KMS-11 (cell line): ENCODE measurements around the gene LRRTM2.
"Not testable (repeated sequence)": the region's sequence is repeated elsewhere in the genome, so short reads cannot be mapped to it uniquely, and the experiment has no call there.

Experiments
- H2AFZ ChIP-seq: fragments of 200-600 bp; sonication (generic); 2 replicates; pipeline ENCODE4 v1.6.1; 2016; ENCODE audit warnings: antibody characterized with exemption, mixed run types, low read depth
- H3K27ac ChIP-seq: fragments of 200-600 bp; sonication (generic); 2 replicates; pipeline ENCODE4 v1.6.1; 2016; ENCODE audit warnings: mild to moderate bottlenecking, mixed run types
- H3K27me3 ChIP-seq: fragments of 200-600 bp; sonication (generic); 2 replicates; pipeline ENCODE4 v1.6.1; 2017; ENCODE audit warnings: mild to moderate bottlenecking, low read depth, mixed run types, moderate library complexity; ENCODE audit not compliant: insufficient read depth
- H3K36me3 ChIP-seq: fragments of 200-600 bp; sonication (generic); 2 replicates; pipeline ENCODE4 v1.6.1; 2017; ENCODE audit warnings: mild to moderate bottlenecking, mixed run types; ENCODE audit not compliant: insufficient read depth
- H3K4me1 ChIP-seq: fragments of 200-600 bp; sonication (generic); 2 replicates; pipeline ENCODE4 v1.6.1; 2016; ENCODE audit warnings: mild to moderate bottlenecking, low read depth, mixed run types; ENCODE audit not compliant: poor library complexity, severe bottlenecking
- H3K4me2 ChIP-seq: fragments of 200-600 bp; sonication (generic); 2 replicates; pipeline ENCODE4 v1.7.0; 2016; ENCODE audit warnings: mild to moderate bottlenecking, mixed run types
- H3K4me3 ChIP-seq: fragments of 200-600 bp; sonication (generic); IDR thresholded peaks from 2 replicates; pipeline ENCODE4 v1.6.1; 2017; ENCODE audit warnings: low read depth, low read length, mixed read lengths; ENCODE audit not compliant: insufficient read depth
- H3K79me2 ChIP-seq: fragments of 200-600 bp; sonication (generic); 2 replicates; pipeline ENCODE4 v1.6.1; 2016; ENCODE audit warnings: low read depth, mixed run types; ENCODE audit not compliant: insufficient read depth
- H3K9ac ChIP-seq: fragments of 200-600 bp; sonication (generic); 2 replicates; pipeline ENCODE4 v1.6.1; 2016; ENCODE audit warnings: mild to moderate bottlenecking, mixed run types
- H4K20me1 ChIP-seq: fragments of 200-600 bp; sonication (generic); 2 replicates; pipeline ENCODE4 v1.6.1; 2016; ENCODE audit warnings: mild to moderate bottlenecking, mixed run types; ENCODE audit not compliant: insufficient read depth
- CTCF ChIP-seq: fragments of 200-600 bp; sonication (generic); conservative IDR thresholded peaks from 2 replicates; pipeline ENCODE4 v1.6.1; 2017; ENCODE audit warnings: low read depth, mild to moderate bottlenecking, antibody characterized with exemption, low read length, moderate library complexity, mixed read lengths

The LRRTM2 gene

GRCh38 chr5:138874771-138875551 is at the start of gene LRRTM2:
TSS of gene LRRTM2 (minus strand) at chr5:138875335. CDS start at chr5:138874911, 424 bp downstream.
- Histone ChIP-seq H4K20me1 (no peaks in the 10 kb centered on the region), H3K4me2 (no peak within 1 kb of the TSS), H3K79me2 (no peaks in the 10 kb centered on the region), H3K27ac (no peak within 1 kb of the TSS), H3K4me3 (no peak within 1 kb of the TSS), H2AFZ (no peak within 1 kb of the TSS), H3K9ac (no peak within 1 kb of the TSS), H3K27me3 (no peaks in the 10 kb centered on the region), H3K4me1 (no peaks in the 10 kb centered on the region), H3K36me3 (no peaks in the 10 kb centered on the region)
- no peak for TF ChIP-seq CTCF

GRCh38 chr5:138922494-138922893 is 47.4 kb upstream of the LRRTM2 start:
- Histone ChIP-seq H3K27ac (no peak overlapping the region), H3K4me1 (peaks cover 17% of the 10 kb centered on the region), H2AFZ (no peak overlapping the region), H3K4me2 (no peak overlapping the region), H3K27me3 (no peaks in the 10 kb centered on the region), H3K36me3 (no peaks in the 10 kb centered on the region), H3K4me3 (no peak overlapping the region), H3K9ac (no peak overlapping the region), H3K79me2 (no peaks in the 10 kb centered on the region), H4K20me1 (no peaks in the 10 kb centered on the region)
- no peak for TF ChIP-seq CTCF

- H3K27me3 ChIP-seq, H3K36me3 ChIP-seq, H3K4me3 ChIP-seq: not testable (repeated sequence)
Observed at GRCh38 chr5:138921362-138921761, 46.2 kb upstream of the LRRTM2 start.

GRCh38 chr5:138920181-138920580 is 45.0 kb upstream of the LRRTM2 start:
- TF ChIP-seq CTCF, result no peak
- Histone ChIP-seq H3K27me3 (no peaks in the 10 kb centered on the region), H3K4me3 (no peak overlapping the region), H3K4me1 (peaks cover 17% of the 10 kb centered on the region), H2AFZ (no peak overlapping the region), H3K9ac (no peak overlapping the region), H3K27ac (no peak overlapping the region), H4K20me1 (no peaks in the 10 kb centered on the region), H3K4me2 (no peak overlapping the region), H3K36me3 (no peaks in the 10 kb centered on the region), H3K79me2 (no peaks in the 10 kb centered on the region)

More at GRCh38 chr5:138921362-138921761, 46.2 kb upstream of the LRRTM2 start:
- H2AFZ ChIP-seq, H3K4me2 ChIP-seq, H4K20me1 ChIP-seq, H3K27ac ChIP-seq, H3K9ac ChIP-seq, H3K79me2 ChIP-seq: not testable (repeated sequence)
- peaks cover 17% of the 10 kb centered on the region for H3K4me1 ChIP-seq

GRCh38 chr5:138918686-138919085 is 43.6 kb upstream of the LRRTM2 start:
- no peak overlapping the region for H2AFZ ChIP-seq
- no peak overlapping the region for H3K9ac ChIP-seq
- H3K4me2 ChIP-seq, result no peak overlapping the region
- H4K20me1 ChIP-seq, result no peaks in the 10 kb centered on the region
- H3K4me1 ChIP-seq, result peaks cover 17% of the 10 kb centered on the region
- H3K36me3 ChIP-seq, result no peaks in the 10 kb centered on the region
- H3K4me3 ChIP-seq, result no peak overlapping the region
- TF ChIP-seq CTCF, result no peak
- no peak overlapping the region for H3K27ac ChIP-seq
- H3K79me2 ChIP-seq, result no peaks in the 10 kb centered on the region
- H3K27me3 ChIP-seq, result no peaks in the 10 kb centered on the region
